Brain microvascular endothelial cell (primary cell): ENCODE results near the gene SCAPER.

Experiments used
- DNase-seq: peaks from one replicate; pipeline ENCODE4 v3.0.0-alpha.2; 2020
- H3K27ac ChIP-seq: fragments of 250-450 bp; sonication (Bioruptor Pico); 2 replicates; pipeline ENCODE4 v1.5.1; 2020; ENCODE audit warnings: mild to moderate bottlenecking, moderate library complexity
- H3K27me3 ChIP-seq: fragments of 250-450 bp; sonication (Bioruptor Pico); replicated peaks from 2 replicates; pipeline ENCODE4 v1.5.1; 2020; ENCODE audit warnings: mild to moderate bottlenecking
- H3K36me3 ChIP-seq: fragments of 250-450 bp; sonication (Bioruptor Pico); replicated peaks from 2 replicates; pipeline ENCODE4 v1.5.1; 2020; ENCODE audit warnings: mild to moderate bottlenecking
- H3K4me3 ChIP-seq: 2 replicates; pipeline ENCODE4 v1.5.1; 2011; ENCODE audit warnings: low read depth, mild to moderate bottlenecking, control low read depth, low read length, moderate library complexity
- in situ Hi-C: cut with HindIII; loops from 2 replicates; pipeline ENCODE4 v1.10.0; 2017; ENCODE audit warnings: low sequenced_read_pairs, low pct_ligation_motif_present
- TF ChIP-seq, protein P1 (sequence below): IDR thresholded peaks from 2 replicates; pipeline ENCODE4 v1.5.1; 2011; ENCODE audit warnings: low read depth, mild to moderate bottlenecking, moderate library complexity, low read length, control low read depth, inconsistent platforms; ENCODE audit errors: missing control alignments

The SCAPER gene, protein sequence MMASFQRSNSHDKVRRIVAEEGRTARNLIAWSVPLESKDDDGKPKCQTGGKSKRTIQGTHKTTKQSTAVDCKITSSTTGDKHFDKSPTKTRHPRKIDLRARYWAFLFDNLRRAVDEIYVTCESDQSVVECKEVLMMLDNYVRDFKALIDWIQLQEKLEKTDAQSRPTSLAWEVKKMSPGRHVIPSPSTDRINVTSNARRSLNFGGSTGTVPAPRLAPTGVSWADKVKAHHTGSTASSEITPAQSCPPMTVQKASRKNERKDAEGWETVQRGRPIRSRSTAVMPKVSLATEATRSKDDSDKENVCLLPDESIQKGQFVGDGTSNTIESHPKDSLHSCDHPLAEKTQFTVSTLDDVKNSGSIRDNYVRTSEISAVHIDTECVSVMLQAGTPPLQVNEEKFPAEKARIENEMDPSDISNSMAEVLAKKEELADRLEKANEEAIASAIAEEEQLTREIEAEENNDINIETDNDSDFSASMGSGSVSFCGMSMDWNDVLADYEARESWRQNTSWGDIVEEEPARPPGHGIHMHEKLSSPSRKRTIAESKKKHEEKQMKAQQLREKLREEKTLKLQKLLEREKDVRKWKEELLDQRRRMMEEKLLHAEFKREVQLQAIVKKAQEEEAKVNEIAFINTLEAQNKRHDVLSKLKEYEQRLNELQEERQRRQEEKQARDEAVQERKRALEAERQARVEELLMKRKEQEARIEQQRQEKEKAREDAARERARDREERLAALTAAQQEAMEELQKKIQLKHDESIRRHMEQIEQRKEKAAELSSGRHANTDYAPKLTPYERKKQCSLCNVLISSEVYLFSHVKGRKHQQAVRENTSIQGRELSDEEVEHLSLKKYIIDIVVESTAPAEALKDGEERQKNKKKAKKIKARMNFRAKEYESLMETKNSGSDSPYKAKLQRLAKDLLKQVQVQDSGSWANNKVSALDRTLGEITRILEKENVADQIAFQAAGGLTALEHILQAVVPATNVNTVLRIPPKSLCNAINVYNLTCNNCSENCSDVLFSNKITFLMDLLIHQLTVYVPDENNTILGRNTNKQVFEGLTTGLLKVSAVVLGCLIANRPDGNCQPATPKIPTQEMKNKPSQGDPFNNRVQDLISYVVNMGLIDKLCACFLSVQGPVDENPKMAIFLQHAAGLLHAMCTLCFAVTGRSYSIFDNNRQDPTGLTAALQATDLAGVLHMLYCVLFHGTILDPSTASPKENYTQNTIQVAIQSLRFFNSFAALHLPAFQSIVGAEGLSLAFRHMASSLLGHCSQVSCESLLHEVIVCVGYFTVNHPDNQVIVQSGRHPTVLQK (N-terminal part only)

DNA sequence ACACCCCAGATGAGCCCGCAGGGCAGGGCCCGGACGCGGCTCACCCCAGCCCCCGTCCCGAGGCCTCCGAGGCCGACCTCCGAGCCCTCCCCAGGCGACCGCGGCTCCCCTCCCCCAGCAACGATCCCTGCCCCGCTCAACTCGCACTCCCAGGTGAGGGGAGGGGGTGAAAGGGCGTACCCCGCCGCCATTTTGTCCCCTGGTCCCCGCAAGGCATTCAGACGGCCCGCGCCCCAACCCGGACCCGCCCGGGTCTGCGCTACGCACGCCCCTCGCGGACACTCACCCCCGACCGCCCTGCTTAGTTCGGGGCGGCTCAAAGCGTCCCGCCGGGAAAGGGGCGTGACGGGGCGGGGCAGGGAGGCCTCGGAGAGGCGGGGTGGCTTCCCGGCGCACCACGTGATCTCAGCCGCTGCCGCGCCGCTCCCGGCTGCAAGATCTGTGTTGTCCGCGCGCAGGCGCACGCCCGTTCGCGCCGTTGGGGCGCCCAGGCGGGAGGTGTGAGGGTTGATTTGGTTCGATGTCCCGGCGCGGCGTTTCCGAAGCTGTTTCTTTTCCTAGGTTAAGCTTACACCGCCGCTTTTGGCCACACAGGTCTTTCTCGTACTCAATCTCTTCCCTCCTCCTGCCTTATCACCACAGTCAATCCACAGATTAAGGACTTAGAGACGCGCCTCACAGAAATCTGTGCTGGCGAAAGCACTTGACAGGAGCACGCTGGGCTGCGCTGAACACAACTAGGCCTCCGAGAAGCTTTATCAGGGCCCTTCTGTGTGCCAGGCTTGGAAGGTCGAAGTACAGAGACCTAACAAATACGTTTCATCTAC is at the start of gene SCAPER:
Gene SCAPER (minus strand): TSS at position 328 of the 827 bp plus-strand sequence. CDS start 21,523 bp downstream, outside the sequence.
- Histone ChIP-seq H3K4me3 (peak within 1 kb of the TSS; percentile 94), H3K27me3 (no peaks in the 10 kb centered on the region), H3K27ac (peak within 1 kb of the TSS; percentile 61), H3K36me3 (no peaks in the 10 kb centered on the region)
- TF ChIP-seq, protein P1, sequence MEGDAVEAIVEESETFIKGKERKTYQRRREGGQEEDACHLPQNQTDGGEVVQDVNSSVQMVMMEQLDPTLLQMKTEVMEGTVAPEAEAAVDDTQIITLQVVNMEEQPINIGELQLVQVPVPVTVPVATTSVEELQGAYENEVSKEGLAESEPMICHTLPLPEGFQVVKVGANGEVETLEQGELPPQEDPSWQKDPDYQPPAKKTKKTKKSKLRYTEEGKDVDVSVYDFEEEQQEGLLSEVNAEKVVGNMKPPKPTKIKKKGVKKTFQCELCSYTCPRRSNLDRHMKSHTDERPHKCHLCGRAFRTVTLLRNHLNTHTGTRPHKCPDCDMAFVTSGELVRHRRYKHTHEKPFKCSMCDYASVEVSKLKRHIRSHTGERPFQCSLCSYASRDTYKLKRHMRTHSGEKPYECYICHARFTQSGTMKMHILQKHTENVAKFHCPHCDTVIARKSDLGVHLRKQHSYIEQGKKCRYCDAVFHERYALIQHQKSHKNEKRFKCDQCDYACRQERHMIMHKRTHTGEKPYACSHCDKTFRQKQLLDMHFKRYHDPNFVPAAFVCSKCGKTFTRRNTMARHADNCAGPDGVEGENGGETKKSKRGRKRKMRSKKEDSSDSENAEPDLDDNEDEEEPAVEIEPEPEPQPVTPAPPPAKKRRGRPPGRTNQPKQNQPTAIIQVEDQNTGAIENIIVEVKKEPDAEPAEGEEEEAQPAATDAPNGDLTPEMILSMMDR = no peak
- DNase-seq = peak; percentile 72
- in situ Hi-C loops = no loop called here

DNA sequence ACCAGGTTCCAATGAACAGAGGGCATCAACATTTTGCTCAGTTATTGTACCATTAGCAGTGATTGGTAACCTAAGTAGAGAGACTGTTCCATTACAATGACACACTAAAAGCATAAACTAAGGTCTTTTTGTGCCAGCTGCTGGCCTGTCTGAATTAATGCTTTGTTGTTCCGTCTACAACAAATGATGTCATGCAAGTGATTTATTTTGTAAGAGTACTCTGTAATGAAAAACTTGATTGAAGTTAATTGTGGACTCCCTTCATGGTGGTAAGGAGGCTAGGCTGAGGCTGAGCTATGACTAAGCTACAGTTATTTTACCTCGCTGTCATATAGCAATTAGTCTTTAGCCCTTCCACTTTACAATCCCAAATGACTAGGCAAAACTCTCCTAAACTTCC is 49.6 kb upstream of the SCAPER start:
- in situ Hi-C loops = no loop called here
- TF ChIP-seq, protein P1 = no peak
- no peaks in the 10 kb centered on the region for H3K27me3 ChIP-seq
- no peaks in the 10 kb centered on the region for H3K36me3 ChIP-seq
- no peak for DNase-seq
- no peak overlapping the region for H3K4me3 ChIP-seq
- H3K27ac ChIP-seq = no peak overlapping the region

- Histone ChIP-seq H3K36me3 (no peaks in the 10 kb centered on the region), H3K4me3 (no peak overlapping the region), H3K27me3 (no peaks in the 10 kb centered on the region), H3K27ac (no peak overlapping the region)
- TF ChIP-seq, protein P1 = no peak
- DNase-seq = no peak
- in situ Hi-C loops = no loop called here
These were observed 48.8 kb upstream of the SCAPER start for GRCh38 chr15:76953913-76954312.

- TF ChIP-seq, protein P1 = no peak
- no peak for DNase-seq
- no peak overlapping the region for H3K27ac ChIP-seq
- no peaks in the 10 kb centered on the region for H3K27me3 ChIP-seq
- in situ Hi-C loops = no loop called here
- H3K4me3 ChIP-seq = no peak overlapping the region
- no peaks in the 10 kb centered on the region for H3K36me3 ChIP-seq
These were observed 46.1 kb upstream of the SCAPER start for GRCh38 chr15:76951220-76951619.

- TF ChIP-seq, protein P1 = no peak
- Histone ChIP-seq H3K27ac (no peak overlapping the region), H3K36me3 (peaks cover 7% of the 10 kb centered on the region), H3K4me3 (no peak overlapping the region), H3K27me3 (no peaks in the 10 kb centered on the region)
- no peak for DNase-seq
- in situ Hi-C loops = no loop called here
These were observed 42.3 kb upstream of the SCAPER start for GRCh38 chr15:76947454-76947853.
